Neutrophil (primary cell): ENCODE measurements around the gene SPOCK3.

Experiments used
- H3K27ac ChIP-seq: fragments of 200-600 bp; sonication (generic); 2 replicates; pipeline ENCODE4 v1.5.1; 2016; ENCODE audit warnings: mild to moderate bottlenecking, moderate library complexity
- H3K27me3 ChIP-seq: fragments of 200-600 bp; sonication (generic); 2 replicates; pipeline ENCODE4 v1.6.0; 2016; ENCODE audit warnings: mild to moderate bottlenecking
- H3K36me3 ChIP-seq: fragments of 200-600 bp; sonication (generic); 2 replicates; pipeline ENCODE4 v1.5.1; 2017
- H3K4me1 ChIP-seq, 2 experiments: fragments of 200-600 bp in 1 of 2; sonication (generic) in 1 of 2; 1 replicate in 1 of 2; 2 replicates in 1 of 2; pipeline versions ENCODE4 v1.5.1 to v1.6.1; 2013 to 2016; ENCODE audit warnings: low read depth in 1 of 2, low read length in 1 of 2, mild to moderate bottlenecking in 1 of 2, moderate library complexity in 1 of 2; ENCODE audit not compliant: control insufficient read depth in 1 of 2, insufficient read depth in 1 of 2
- H3K4me3 ChIP-seq, 2 experiments: fragments of 200-600 bp in 1 of 2; sonication (generic) in 1 of 2; 1 replicate in 1 of 2; 2 replicates in 1 of 2; pipeline ENCODE4 v1.5.1; 2013 to 2016; ENCODE audit warnings: low read depth in 1 of 2, low read length in 1 of 2, mild to moderate bottlenecking in 1 of 2, moderate library complexity in 1 of 2
- H3K9me3 ChIP-seq: fragments of 200-600 bp; sonication (generic); 2 replicates; pipeline ENCODE4 v1.5.1; 2016
- CTCF ChIP-seq: fragments of 200-600 bp; sonication (generic); IDR thresholded peaks from 2 replicates; pipeline ENCODE4 v1.5.1; 2016; ENCODE audit warnings: antibody characterized with exemption

Gene SPOCK3

GRCh38 chr4:167003326-167003725 is 231.0 kb downstream of the SPOCK3 start:
- H3K27ac ChIP-seq, result no peak overlapping the region
- H3K4me3 ChIP-seq, result no peak overlapping the region
- H3K9me3 ChIP-seq, result no peaks in the 10 kb centered on the region
- H3K4me1 ChIP-seq, result no peaks in the 10 kb centered on the region
- no peaks in the 10 kb centered on the region for H3K36me3 ChIP-seq
- H3K27me3 ChIP-seq, result no peaks in the 10 kb centered on the region
- no peak for TF ChIP-seq CTCF

- no peaks in the 10 kb centered on the region for H3K36me3 ChIP-seq
- no peaks in the 10 kb centered on the region for H3K4me1 ChIP-seq
- no peak for TF ChIP-seq CTCF
- H3K9me3 ChIP-seq, result no peaks in the 10 kb centered on the region
- H3K27me3 ChIP-seq, result no peaks in the 10 kb centered on the region
- H3K27ac ChIP-seq, result no peak overlapping the region
- no peak overlapping the region for H3K4me3 ChIP-seq
These were observed 234.0 kb downstream of the SPOCK3 start for GRCh38 chr4:167000141-167000852.

- Histone ChIP-seq H3K4me1 (no peaks in the 10 kb centered on the region), H3K27ac (no peak overlapping the region), H3K4me3 (no peak overlapping the region), H3K27me3 (no peaks in the 10 kb centered on the region), H3K9me3 (no peaks in the 10 kb centered on the region), H3K36me3 (no peaks in the 10 kb centered on the region)
- no peak for TF ChIP-seq CTCF
These were observed 238.1 kb downstream of the SPOCK3 start for GRCh38 chr4:166996216-166996615.

- Histone ChIP-seq H3K9me3 (no peaks in the 10 kb centered on the region), H3K27me3 (no peaks in the 10 kb centered on the region), H3K36me3 (no peaks in the 10 kb centered on the region), H3K4me3 (no peak overlapping the region), H3K4me1 (no peaks in the 10 kb centered on the region), H3K27ac (no peak overlapping the region)
- TF ChIP-seq CTCF, result no peak
These were observed 239.6 kb downstream of the SPOCK3 start for GRCh38 chr4:166994686-166995085.

GRCh38 chr4:166991006-166991561 is 243.2 kb downstream of the SPOCK3 start:
- Histone ChIP-seq H3K4me3 (no peak overlapping the region), H3K4me1 (no peaks in the 10 kb centered on the region), H3K36me3 (no peaks in the 10 kb centered on the region), H3K27ac (no peak overlapping the region), H3K27me3 (no peaks in the 10 kb centered on the region), H3K9me3 (no peaks in the 10 kb centered on the region)
- no peak for TF ChIP-seq CTCF
